HG02943 (cell line): ENCODE results near the gene PRR5L.

Experiments
- ATAC-seq: cut with Tn5 transposase; IDR thresholded peaks from one replicate; pipeline ENCODE4 v1.9.1; 2021; ENCODE audit warnings: mild to moderate bottlenecking, low read depth, moderate library complexity; ENCODE audit not compliant: unreplicated experiment

The PRR5L gene

GRCh38 chr11:36278531-36279282 is 17.4 kb upstream of the PRR5L start:
- ATAC-seq: no peak

GRCh38 chr11:36280531-36280930 is 15.6 kb upstream of the PRR5L start:
- no peak for ATAC-seq

GRCh38 chr11:36281850-36282249 is 14.2 kb upstream of the PRR5L start:
- ATAC-seq: no peak

GRCh38 chr11:36282926-36283325 is 13.2 kb upstream of the PRR5L start:
- no peak for ATAC-seq

GRCh38 chr11:36288442-36289225 is 7.5 kb upstream of the PRR5L start:
- no peak for ATAC-seq

GRCh38 chr11:36289226-36289852 is 6.7 kb upstream of the PRR5L start, which contains the start of gene COMMD9:
Gene COMMD9, minus strand, starts transcription at chr11:36289424. Its CDS starts 12 bp downstream, at chr11:36289412.
- peak; percentile 100 for ATAC-seq

GRCh38 chr11:36292311-36292722 is 3.8 kb upstream of the PRR5L start:
- ATAC-seq: no peak

- no peak for ATAC-seq
Observed at GRCh38 chr11:36296884-36297543, 926 bp downstream of the PRR5L start.

- ATAC-seq: no peak
Observed at GRCh38 chr11:36300650-36301049, 4.6 kb downstream of the PRR5L start.

- ATAC-seq: no peak
Observed at GRCh38 chr11:36304351-36304750, 8.3 kb downstream of the PRR5L start.

- ATAC-seq: no peak
Observed at GRCh38 chr11:36305047-36305446, 9.0 kb downstream of the PRR5L start.

- no peak for ATAC-seq
Observed at GRCh38 chr11:36306888-36307287, 10.8 kb downstream of the PRR5L start.

GRCh38 chr11:36308577-36308976 is 12.5 kb downstream of the PRR5L start:
- no peak for ATAC-seq

- ATAC-seq: no peak
Observed at GRCh38 chr11:36309779-36310178, 13.7 kb downstream of the PRR5L start.

GRCh38 chr11:36311926-36312595 is 16.0 kb downstream of the PRR5L start:
- no peak for ATAC-seq

GRCh38 chr11:36312611-36313472 is 16.8 kb downstream of the PRR5L start:
- ATAC-seq: no peak

- peak; percentile 87 for ATAC-seq
Observed at GRCh38 chr11:36313750-36314433, 17.8 kb downstream of the PRR5L start.

- ATAC-seq: no peak
Observed at GRCh38 chr11:36314434-36314767, 18.3 kb downstream of the PRR5L start.

- ATAC-seq: no peak
Observed at GRCh38 chr11:36316049-36316448, 20.0 kb downstream of the PRR5L start.
